Kidney epithelial cell (primary cell): Measurements from ENCODE around the gene WNT7B. TPM values are rescaled to one million over a fixed set of nuclear protein-coding genes. Genes with fewer than 3 reads are reported as not detected.

ENCODE experiments used
- DNase-seq: peaks from one replicate; pipeline ENCODE4 v3.0.0-alpha.2; 2010; ENCODE audit warnings: low read depth
- H3K27me3 ChIP-seq: 2 replicates; pipeline ENCODE4 v1.6.0; 2011; ENCODE audit warnings: low read length; ENCODE audit not compliant: control insufficient read depth, insufficient read depth
- H3K36me3 ChIP-seq: 2 replicates; pipeline ENCODE4 v1.5.1; 2011; ENCODE audit warnings: low read length; ENCODE audit not compliant: control insufficient read depth, insufficient read depth
- H3K4me3 ChIP-seq: 2 replicates; pipeline ENCODE4 v1.5.1; 2011; ENCODE audit warnings: low read depth, mild to moderate bottlenecking, control low read depth, low read length
- total RNA-seq: library from RNA; depleted of rRNA; stranded (reverse); fragments of >200 nt; gene quantifications from 2 replicates; pipeline ENCODE4 v1.2.3, GENCODE V29; 2015
- TF ChIP-seq, protein P1 (sequence below): IDR thresholded peaks from 2 replicates; pipeline ENCODE4 v1.5.1; 2011; ENCODE audit warnings: mild to moderate bottlenecking, moderate library complexity, low read length, control low read depth, inconsistent platforms; ENCODE audit not compliant: insufficient read depth, poor library complexity, severe bottlenecking

WNT7B gene
- total RNA-seq, 1 donor from 2014 or later, result 15.3 TPM

DNA sequence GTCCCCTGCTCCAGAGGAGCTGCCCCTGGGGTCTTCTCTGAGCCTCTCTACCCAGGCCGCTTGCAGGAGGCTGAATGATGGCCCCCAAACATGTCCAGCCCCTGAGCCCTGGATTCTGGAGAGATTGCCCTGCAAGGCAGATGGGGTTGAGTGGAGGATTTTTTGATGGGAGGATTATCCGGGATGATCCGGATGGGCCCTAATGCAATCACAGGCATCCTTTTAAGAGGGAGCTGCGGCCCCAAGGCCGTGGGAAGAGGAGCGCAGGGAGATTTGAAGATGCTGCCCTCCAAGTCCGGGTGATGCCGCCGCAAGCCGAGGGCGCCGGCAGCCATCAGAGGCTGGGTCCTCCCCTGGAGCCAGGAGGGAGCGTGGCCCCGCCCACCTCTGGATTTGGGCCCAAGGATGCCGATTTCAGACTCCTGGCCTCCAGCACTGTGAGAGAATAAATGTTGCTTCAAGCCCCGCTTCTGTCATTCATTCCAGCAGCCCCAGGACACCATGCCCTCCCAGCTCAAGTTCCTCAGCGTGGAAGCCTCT is 66.0 kb downstream of the WNT7B start:
- H3K27me3 ChIP-seq, result peaks cover 8% of the 10 kb centered on the region
- H3K4me3 ChIP-seq, result no peak overlapping the region
- DNase-seq, result no peak
- TF ChIP-seq, protein P1, sequence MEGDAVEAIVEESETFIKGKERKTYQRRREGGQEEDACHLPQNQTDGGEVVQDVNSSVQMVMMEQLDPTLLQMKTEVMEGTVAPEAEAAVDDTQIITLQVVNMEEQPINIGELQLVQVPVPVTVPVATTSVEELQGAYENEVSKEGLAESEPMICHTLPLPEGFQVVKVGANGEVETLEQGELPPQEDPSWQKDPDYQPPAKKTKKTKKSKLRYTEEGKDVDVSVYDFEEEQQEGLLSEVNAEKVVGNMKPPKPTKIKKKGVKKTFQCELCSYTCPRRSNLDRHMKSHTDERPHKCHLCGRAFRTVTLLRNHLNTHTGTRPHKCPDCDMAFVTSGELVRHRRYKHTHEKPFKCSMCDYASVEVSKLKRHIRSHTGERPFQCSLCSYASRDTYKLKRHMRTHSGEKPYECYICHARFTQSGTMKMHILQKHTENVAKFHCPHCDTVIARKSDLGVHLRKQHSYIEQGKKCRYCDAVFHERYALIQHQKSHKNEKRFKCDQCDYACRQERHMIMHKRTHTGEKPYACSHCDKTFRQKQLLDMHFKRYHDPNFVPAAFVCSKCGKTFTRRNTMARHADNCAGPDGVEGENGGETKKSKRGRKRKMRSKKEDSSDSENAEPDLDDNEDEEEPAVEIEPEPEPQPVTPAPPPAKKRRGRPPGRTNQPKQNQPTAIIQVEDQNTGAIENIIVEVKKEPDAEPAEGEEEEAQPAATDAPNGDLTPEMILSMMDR, result no peak
- no peaks in the 10 kb centered on the region for H3K36me3 ChIP-seq

DNA sequence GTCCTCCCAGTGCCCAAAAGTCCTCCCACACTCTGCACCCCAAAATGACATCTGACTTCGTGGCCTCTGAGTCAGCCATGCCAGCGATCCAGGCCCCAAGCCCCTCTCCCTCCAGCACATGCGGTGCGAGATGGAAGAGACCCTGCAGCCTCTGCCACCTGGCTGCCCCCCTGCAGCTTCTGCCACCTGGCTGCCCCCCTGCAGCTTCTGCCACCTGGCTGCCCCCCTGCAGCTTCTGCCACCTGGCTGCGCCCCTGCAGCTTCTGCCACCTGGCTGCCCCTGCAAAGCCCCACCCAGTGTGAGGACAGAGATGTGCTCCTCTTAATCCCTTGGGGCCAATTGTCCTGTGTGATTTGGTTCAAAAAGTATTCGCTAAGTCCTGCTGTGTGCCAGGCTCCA is 68.0 kb downstream of the WNT7B start:
- peaks cover 14% of the 10 kb centered on the region for H3K27me3 ChIP-seq
- H3K4me3 ChIP-seq, result no peak overlapping the region
- TF ChIP-seq, protein P1, result no peak
- no peaks in the 10 kb centered on the region for H3K36me3 ChIP-seq
- no peak for DNase-seq

DNA sequence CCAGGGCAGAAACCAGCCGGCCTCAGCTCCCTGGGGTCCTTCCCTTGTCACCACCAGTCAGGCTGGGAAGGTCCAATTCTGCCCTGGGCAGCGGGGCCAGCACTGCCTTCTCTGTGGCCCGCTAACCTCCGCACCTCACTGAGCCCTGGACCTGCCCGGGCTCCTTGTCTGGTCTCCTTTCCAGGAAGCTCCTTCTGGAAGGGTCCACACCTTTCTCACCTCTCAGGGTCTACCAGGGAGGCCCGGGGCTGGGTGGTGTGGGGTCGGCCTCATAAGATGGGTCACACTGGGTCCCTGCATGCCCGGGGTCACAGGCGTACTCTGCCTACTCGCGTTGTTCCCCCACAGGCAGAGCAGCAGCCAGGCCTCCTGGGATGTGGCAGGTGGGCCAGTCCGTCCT is 69.0 kb downstream of the WNT7B start:
- Histone ChIP-seq H3K4me3 (no peak overlapping the region), H3K27me3 (peaks cover 14% of the 10 kb centered on the region), H3K36me3 (no peaks in the 10 kb centered on the region)
- DNase-seq, result no peak
- TF ChIP-seq, protein P1, result no peak

DNA sequence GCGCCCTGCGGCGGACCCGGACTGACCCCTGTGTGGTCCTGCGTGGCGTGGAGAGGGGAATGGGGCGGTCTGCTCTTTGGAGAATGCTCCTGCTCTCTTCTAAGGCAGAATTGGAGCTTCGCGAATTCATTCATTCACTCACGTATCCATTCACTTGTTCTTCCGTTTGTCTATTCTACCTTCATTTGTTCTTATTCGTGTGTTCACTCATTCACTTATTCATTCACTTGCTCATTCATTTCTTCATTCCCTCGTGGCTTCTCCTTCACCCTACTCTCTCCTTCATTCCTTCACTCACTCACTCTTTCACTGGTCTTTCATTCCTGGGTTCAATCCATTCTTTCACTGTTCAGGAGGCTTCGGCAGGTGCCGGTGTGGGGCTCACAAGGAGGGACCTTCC is 69.6 kb downstream of the WNT7B start:
- no peak overlapping the region for H3K4me3 ChIP-seq
- H3K36me3 ChIP-seq, result no peaks in the 10 kb centered on the region
- TF ChIP-seq, protein P1, result no peak
- H3K27me3 ChIP-seq, result peaks cover 14% of the 10 kb centered on the region
- no peak for DNase-seq

DNA sequence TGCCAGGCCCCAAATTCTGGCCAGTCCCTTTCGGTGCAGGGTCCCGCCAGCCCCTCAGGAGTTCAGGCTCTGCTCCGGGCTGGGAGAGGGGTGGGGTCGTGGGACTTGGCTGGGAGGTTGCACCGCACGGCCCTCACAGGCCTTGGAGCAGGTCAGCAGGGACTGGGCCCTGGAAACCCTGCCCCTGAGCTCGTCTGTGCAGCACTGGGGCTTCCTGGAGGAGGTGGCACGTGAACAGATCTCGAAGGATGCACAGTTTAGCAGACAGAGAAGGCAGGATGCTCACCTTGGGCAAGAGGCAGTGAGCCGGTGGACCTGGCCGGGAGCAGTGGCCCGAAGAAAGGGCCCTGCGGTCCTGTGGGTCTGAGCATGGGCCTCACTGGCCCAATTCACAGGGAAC is 70.0 kb downstream of the WNT7B start:
- Histone ChIP-seq H3K27me3 (peaks cover 14% of the 10 kb centered on the region), H3K4me3 (no peak overlapping the region), H3K36me3 (no peaks in the 10 kb centered on the region)
- no peak for DNase-seq
- TF ChIP-seq, protein P1, result no peak

DNA sequence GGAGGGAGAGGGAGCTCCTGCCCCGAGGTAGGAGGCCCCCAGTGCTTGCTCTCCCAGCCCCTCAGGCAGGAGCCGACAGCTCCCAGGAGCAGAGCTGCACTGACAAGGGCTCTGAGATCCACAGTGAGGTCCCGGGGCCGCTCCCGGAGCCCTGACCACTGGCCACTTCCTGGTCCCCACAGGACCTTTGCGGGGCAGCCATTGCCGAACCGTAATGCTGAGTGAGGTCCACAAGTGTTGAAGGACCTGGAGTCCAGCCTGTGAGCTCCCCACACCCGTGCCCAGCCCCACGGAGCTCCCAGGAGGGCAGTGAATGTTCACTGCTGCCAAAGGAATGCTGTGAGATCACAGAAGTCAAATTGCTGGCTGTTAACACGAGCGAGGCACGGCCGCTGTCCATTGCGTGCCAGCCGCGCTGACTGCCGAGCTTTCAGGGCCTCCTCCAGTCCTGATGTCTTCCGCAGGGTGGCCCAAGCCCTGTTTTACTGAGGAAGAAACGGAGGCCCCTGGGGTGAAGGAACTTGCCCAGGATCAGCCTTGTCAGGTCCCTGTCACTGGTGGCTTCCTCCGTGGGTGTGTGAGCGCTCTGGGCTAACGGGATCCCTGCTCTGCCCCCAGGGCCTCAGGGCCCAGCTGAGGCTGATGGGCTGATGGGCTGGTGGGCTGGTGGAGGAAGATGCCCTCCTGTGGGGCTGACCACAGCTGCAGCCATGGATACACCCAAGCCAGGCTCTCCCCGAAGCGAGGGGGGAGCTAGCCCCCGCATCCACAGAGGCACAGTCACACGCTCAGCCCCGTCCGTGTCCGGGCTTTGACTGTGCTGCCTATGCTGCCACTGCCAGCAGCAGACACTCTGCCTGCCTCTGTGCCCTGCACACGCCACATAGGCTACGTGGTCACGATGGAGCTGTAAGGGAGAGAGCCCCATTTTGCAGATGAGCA is 70.8 kb downstream of the WNT7B start:
- Histone ChIP-seq H3K27me3 (peaks cover 14% of the 10 kb centered on the region), H3K36me3 (no peaks in the 10 kb centered on the region), H3K4me3 (no peak overlapping the region)
- TF ChIP-seq, protein P1, result no peak
- DNase-seq, result no peak
